Measurements from ENCODE around the gene TCFL5.

- no peak for TF ChIP-seq CTCF (IDR thresholded peaks at IDR 0.05)
- TF ChIP-seq POLR2A (IDR thresholded peaks at IDR 0.05) = no peak
These were observed 46.3 kb downstream of the TCFL5 start for GRCh38 chr20:62815066-62815991.
